ENCODE results near the gene SELENOO. TPM values are rescaled to one million over a fixed set of nuclear protein-coding genes. Genes with fewer than 3 reads are reported as not detected.

The SELENOO gene
- total RNA-seq, 1 donor from 2014 or later = 28.3 TPM

DNA sequence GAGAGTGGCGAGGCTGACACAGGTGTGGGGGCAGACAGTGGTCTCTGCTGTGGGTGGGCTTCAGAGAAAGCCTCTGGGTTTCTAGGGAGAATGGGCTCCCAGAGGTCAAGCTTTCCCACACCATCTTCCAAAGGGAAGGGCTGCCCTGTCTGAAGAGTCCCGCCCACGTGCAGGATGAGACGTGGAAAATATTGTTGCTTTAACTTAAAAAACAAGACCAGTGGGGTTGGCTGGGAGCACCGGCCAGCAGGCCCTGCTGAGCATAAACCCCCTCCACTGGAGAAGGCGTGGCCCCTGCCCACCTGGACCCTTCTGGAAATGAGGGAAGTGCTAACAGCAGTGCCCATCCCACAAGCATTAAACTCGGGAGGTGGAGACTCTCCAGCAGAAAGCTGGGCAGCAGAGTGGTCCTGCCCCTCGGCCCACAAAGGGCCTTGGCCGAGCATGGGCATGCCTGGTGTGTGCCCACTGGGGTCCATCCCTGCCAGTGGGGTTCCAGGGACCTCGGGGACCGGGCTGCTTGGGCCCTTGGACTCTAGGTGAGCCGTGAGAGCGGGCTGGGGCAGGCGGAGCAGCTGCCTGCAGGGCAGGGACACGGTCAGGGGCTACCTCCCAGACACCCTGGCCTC is 15.4 kb downstream of the SELENOO start:
- Mint-ChIP-seq H3K4me1 (no peaks in the 10 kb centered on the region), H3K4me3 (no peak overlapping the region), H3K27ac (no peak overlapping the region), H3K36me3 (peaks cover 35% of the 10 kb centered on the region), H3K27me3 (ENCODE audit: low read depth) (no peaks in the 10 kb centered on the region), H3K9me3 (no peaks in the 10 kb centered on the region)
- TF ChIP-seq, protein P1, sequence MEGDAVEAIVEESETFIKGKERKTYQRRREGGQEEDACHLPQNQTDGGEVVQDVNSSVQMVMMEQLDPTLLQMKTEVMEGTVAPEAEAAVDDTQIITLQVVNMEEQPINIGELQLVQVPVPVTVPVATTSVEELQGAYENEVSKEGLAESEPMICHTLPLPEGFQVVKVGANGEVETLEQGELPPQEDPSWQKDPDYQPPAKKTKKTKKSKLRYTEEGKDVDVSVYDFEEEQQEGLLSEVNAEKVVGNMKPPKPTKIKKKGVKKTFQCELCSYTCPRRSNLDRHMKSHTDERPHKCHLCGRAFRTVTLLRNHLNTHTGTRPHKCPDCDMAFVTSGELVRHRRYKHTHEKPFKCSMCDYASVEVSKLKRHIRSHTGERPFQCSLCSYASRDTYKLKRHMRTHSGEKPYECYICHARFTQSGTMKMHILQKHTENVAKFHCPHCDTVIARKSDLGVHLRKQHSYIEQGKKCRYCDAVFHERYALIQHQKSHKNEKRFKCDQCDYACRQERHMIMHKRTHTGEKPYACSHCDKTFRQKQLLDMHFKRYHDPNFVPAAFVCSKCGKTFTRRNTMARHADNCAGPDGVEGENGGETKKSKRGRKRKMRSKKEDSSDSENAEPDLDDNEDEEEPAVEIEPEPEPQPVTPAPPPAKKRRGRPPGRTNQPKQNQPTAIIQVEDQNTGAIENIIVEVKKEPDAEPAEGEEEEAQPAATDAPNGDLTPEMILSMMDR (IDR thresholded peaks at IDR 0.05; ENCODE audit: unreplicated experiment) = no peak
- no peak for DNase-seq (ENCODE audit: low spot score in 2 of 2, unreplicated experiment in 2 of 2)

DNA sequence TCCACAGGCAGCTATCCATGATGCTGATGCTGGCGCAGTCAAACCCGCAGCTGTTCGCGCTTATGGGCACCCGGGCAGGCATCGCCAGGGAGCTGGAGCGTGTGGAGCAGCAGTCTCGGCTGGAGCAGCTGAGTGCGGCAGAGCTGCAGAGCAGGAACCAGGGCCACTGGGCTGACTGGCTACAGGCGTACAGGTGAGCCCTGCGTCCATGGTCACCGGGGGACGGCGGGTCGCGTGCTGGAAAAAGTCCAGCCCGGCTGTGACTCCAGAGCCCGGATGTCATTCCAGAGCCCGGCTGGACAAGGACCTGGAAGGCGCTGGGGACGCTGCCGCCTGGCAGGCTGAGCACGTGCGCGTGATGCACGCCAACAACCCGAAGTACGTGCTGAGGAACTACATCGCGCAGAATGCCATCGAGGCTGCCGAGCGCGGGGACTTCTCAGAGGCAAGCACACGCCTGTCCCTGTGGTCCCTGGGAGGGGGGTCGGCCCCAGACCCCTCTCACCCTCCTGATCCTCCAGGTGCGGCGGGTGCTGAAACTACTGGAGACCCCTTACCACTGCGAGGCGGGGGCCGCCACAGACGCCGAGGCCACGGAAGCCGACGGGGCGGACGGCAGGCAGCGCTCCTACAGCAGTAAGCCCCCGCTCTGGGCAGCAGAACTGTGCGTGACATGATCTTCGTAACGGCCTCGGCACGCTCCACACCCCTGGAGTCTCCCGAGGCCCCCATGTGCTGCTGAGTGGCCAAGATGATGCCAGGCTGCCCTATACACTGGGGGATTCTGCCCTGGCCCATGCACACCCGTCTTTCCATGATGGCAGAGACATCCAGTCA is 16.1 kb downstream of the SELENOO start:
- no peak overlapping the region for H3K27ac Mint-ChIP-seq
- no peak for DNase-seq (ENCODE audit: low spot score in 2 of 2, unreplicated experiment in 2 of 2)
- no peak overlapping the region for H3K4me3 Mint-ChIP-seq
- TF ChIP-seq, protein P1 (IDR thresholded peaks at IDR 0.05; ENCODE audit: unreplicated experiment) = no peak
- no peaks in the 10 kb centered on the region for H3K4me1 Mint-ChIP-seq
- no peaks in the 10 kb centered on the region for H3K27me3 Mint-ChIP-seq (ENCODE audit: low read depth)
- peaks cover 32% of the 10 kb centered on the region for H3K36me3 Mint-ChIP-seq
- no peaks in the 10 kb centered on the region for H3K9me3 Mint-ChIP-seq

DNA sequence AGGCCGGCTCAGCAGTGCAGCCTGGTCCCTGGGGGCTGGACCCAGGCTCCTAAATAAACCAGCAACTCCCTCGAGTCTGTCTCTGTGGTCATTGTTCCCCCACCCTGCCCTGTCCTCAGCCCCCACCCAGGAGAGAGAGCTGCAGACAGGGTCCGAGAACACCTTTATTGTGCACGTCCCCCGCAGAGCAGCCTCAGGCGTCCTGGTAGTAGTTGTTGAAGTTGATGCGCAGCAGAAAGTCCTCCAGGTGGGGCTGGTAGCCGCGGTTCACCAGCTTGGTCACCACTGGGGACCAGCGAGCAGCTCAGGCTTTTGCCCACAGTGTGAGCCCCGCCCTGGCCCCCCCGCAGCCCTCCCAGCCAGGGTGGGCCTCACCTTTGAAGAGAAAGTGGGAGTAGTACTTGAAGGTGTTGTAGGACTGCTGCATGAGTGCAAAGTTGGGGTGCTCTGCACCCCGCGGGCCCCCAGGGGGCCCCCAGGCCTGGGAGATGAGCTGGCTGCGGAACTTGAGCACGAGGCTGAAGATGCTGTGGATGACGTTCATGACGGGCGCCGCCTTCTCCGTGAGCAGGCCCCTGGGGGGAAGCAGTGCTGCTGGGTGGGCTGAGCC is 16.8 kb downstream of the SELENOO start:
- H3K9me3 Mint-ChIP-seq = no peaks in the 10 kb centered on the region
- peaks cover 25% of the 10 kb centered on the region for H3K36me3 Mint-ChIP-seq
- DNase-seq (ENCODE audit: low spot score in 2 of 2, unreplicated experiment in 2 of 2) = no peak
- no peaks in the 10 kb centered on the region for H3K27me3 Mint-ChIP-seq (ENCODE audit: low read depth)
- no peak overlapping the region for H3K27ac Mint-ChIP-seq
- H3K4me1 Mint-ChIP-seq = no peaks in the 10 kb centered on the region
- H3K4me3 Mint-ChIP-seq = no peak overlapping the region
- TF ChIP-seq, protein P1 (IDR thresholded peaks at IDR 0.05; ENCODE audit: unreplicated experiment) = no peak

DNA sequence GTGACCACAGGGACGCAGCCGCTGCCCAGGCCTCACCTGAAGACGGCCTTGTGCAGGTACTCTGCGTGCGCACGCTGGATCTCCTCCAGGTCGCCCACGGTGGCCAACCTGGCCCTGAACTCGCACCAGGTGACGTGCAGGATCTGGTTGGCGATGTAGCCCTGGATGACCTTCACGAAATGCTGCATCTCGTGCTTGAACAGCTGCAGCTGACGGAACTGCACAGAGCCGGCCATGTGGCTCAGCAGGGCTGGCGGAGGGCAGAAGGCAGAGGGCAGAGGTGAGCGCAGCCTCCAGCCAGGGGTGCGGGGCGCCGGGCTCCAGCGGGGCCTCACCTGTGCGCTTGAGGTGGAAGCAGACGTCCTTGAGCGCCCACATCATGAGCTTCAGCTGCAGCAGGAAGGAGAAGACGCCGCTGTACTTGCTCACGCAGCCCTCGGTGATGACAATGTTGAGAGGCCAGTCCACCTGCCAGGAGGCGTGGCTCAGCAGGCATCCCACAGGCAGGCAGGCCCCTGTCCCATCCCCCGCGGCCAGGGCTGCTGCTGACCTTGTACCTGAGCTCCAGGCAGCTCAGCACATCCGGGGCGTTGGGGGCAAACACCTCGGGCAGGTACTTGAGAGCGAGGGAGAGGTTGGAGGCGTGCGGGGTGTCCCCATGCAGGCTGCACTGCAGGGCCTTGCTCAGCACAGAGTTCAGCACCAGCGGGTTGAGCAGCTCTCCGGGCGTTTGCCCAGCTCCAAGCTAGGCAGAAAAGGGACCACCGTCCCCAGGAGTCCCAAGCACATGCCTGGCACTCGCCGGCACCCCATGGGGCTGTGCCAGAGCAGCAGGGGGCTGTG is 17.6 kb downstream of the SELENOO start:
- H3K36me3 Mint-ChIP-seq = peaks cover 23% of the 10 kb centered on the region
- H3K4me1 Mint-ChIP-seq = no peaks in the 10 kb centered on the region
- H3K4me3 Mint-ChIP-seq = no peak overlapping the region
- no peaks in the 10 kb centered on the region for H3K27me3 Mint-ChIP-seq (ENCODE audit: low read depth)
- no peak overlapping the region for H3K27ac Mint-ChIP-seq
- TF ChIP-seq, protein P1 (IDR thresholded peaks at IDR 0.05; ENCODE audit: unreplicated experiment) = no peak
- no peak for DNase-seq (ENCODE audit: low spot score in 2 of 2, unreplicated experiment in 2 of 2)
- no peaks in the 10 kb centered on the region for H3K9me3 Mint-ChIP-seq

DNA sequence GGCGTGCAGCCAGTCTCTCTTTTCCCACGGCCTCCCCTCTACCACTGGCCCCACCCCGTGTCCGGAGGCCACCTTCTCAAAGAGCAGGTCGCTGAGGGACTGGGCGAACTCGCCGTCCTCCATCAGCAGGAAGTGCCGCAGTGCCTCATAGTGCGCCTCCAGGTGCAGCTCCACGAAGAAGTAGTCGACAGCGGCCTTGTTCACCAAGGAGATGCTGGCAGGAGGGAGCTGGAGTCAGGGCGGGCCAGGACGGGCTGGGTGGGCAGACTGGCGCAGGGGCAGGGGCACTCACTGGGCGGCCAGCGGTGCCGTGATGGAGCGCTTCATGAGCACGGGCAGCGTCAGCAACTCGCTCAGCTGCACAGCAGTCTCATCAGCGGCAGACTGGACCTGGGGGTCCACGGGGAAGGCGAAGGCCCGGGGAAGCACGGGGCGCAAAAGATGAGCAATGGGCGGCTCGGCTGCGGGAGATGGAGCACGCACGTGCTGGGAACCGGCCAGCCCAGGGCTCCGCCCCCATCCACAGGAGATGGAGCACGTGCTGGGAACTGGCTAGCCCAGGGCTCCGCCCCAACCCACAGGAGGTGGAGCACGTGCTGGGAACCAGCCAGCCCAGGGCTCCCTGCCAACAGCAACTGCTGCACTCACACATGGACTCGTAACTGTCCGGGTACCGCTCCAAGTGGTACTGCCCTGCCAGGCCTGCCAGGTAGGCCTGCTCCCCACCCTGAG is 18.4 kb downstream of the SELENOO start:
- H3K27ac Mint-ChIP-seq = no peak overlapping the region
- peaks cover 22% of the 10 kb centered on the region for H3K36me3 Mint-ChIP-seq
- TF ChIP-seq, protein P1 (IDR thresholded peaks at IDR 0.05; ENCODE audit: unreplicated experiment) = no peak
- no peaks in the 10 kb centered on the region for H3K9me3 Mint-ChIP-seq
- no peaks in the 10 kb centered on the region for H3K4me1 Mint-ChIP-seq
- peak in 1 of 2 experiments; percentile 49 for DNase-seq (ENCODE audit: low spot score in 2 of 2, unreplicated experiment in 2 of 2)
- no peak overlapping the region for H3K4me3 Mint-ChIP-seq
- no peaks in the 10 kb centered on the region for H3K27me3 Mint-ChIP-seq (ENCODE audit: low read depth)

All from mesothelial cell of epicardium (in vitro differentiated cells).